Measurements from ENCODE around the gene CECR2.

GRCh38 chr22:17368554-17369438 is 464 bp upstream of the CECR2 start:
- TF ChIP-seq CTCF (conservative IDR thresholded peaks at IDR 0.05 in 1 of 2, IDR thresholded peaks at IDR 0.05 in 1 of 2; ENCODE audit: extremely low read depth in 1 of 2, insufficient read depth in 1 of 2, low read depth in 1 of 2, low read length in 2 of 2) (no peak), EZH2 (IDR thresholded peaks at IDR 0.05; ENCODE audit: borderline replicate concordance, low read length) (peak; percentile 78)
